ENCODE results near the gene RNF7. TPM values are rescaled to one million over a fixed set of nuclear protein-coding genes. Genes with fewer than 3 reads are reported as not detected.
A peak's percentile ranks its signal among the peaks of the same experiment; 100 is the strongest.

RNF7 gene
- polyA plus RNA-seq, 2 of the 4 experiments (the other 2 are of a cell fraction) = 84.1 to 147 TPM

DNA sequence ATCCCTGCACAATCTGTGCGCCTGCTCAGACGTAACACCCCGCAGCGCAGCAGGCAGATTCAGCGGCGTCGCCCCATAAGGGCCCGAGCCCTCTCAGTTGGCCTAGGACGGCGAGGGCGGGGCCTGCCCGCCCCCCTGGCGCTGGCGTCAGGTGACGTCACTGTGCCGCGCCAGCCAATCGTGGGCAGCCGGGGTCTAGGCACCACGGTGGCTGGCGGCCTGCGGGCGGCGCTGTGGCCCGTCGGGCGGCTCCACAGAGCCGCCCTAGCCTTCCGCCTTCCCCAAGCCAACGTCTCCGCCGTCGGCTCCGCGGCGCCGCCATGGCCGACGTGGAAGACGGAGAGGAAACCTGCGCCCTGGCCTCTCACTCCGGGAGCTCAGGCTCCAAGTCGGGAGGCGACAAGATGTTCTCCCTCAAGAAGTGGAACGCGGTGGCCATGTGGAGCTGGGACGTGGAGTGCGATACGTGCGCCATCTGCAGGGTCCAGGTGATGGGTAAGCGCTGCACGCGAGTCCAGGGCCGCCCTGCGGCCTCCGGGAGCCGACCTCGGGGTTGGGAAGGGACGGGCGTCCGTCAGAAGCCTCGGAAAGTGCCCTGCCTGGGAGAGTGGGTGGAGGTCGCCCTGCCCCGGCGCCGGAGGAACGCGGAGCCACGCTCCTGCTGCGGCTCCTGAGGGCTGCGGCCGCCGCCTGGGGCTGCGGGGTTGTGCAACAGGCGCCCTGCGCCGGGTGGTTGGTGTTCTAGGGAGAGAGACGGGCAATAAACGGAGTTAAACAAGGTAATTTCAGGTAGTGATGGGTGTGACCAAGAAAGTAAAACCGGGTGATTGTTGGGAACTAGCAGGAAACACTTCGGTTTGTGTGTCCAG, at the start of gene RNF7 (continued):
- TF ChIP-seq, protein P1, sequence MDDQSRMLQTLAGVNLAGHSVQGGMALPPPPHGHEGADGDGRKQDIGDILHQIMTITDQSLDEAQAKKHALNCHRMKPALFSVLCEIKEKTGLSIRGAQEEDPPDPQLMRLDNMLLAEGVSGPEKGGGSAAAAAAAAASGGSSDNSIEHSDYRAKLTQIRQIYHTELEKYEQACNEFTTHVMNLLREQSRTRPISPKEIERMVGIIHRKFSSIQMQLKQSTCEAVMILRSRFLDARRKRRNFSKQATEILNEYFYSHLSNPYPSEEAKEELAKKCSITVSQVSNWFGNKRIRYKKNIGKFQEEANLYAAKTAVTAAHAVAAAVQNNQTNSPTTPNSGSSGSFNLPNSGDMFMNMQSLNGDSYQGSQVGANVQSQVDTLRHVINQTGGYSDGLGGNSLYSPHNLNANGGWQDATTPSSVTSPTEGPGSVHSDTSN (IDR thresholded peaks at IDR 0.05) = no peak
- no peak for TF ChIP-seq HEYL (CRISPR knock-in tag; IDR thresholded peaks at IDR 0.05)
- no peak for TF ChIP-seq ZSCAN20 (CRISPR knock-in tag; IDR thresholded peaks at IDR 0.05)
- no peak for TF ChIP-seq NR3C1 (IDR thresholded peaks at IDR 0.05)
- no peak for TF ChIP-seq CHD2 (IDR thresholded peaks at IDR 0.05; ENCODE audit: low read length, partially characterized antibody)
- TF ChIP-seq FOSL2 (IDR thresholded peaks at IDR 0.05) = no peak
- peak; percentile 70 for TF ChIP-seq FOSL2 (CRISPR knock-in tag; IDR thresholded peaks at IDR 0.05)
- TF ChIP-seq, protein P2, sequence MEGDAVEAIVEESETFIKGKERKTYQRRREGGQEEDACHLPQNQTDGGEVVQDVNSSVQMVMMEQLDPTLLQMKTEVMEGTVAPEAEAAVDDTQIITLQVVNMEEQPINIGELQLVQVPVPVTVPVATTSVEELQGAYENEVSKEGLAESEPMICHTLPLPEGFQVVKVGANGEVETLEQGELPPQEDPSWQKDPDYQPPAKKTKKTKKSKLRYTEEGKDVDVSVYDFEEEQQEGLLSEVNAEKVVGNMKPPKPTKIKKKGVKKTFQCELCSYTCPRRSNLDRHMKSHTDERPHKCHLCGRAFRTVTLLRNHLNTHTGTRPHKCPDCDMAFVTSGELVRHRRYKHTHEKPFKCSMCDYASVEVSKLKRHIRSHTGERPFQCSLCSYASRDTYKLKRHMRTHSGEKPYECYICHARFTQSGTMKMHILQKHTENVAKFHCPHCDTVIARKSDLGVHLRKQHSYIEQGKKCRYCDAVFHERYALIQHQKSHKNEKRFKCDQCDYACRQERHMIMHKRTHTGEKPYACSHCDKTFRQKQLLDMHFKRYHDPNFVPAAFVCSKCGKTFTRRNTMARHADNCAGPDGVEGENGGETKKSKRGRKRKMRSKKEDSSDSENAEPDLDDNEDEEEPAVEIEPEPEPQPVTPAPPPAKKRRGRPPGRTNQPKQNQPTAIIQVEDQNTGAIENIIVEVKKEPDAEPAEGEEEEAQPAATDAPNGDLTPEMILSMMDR (IDR thresholded peaks at IDR 0.05) = peak; percentile 97
- TF ChIP-seq, protein P3, sequence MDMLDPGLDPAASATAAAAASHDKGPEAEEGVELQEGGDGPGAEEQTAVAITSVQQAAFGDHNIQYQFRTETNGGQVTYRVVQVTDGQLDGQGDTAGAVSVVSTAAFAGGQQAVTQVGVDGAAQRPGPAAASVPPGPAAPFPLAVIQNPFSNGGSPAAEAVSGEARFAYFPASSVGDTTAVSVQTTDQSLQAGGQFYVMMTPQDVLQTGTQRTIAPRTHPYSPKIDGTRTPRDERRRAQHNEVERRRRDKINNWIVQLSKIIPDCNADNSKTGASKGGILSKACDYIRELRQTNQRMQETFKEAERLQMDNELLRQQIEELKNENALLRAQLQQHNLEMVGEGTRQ (IDR thresholded peaks at IDR 0.05) = 0 out of 2 replicates have a peak, but pooled peaks have one; percentile 9
- TF ChIP-seq, protein P4, sequence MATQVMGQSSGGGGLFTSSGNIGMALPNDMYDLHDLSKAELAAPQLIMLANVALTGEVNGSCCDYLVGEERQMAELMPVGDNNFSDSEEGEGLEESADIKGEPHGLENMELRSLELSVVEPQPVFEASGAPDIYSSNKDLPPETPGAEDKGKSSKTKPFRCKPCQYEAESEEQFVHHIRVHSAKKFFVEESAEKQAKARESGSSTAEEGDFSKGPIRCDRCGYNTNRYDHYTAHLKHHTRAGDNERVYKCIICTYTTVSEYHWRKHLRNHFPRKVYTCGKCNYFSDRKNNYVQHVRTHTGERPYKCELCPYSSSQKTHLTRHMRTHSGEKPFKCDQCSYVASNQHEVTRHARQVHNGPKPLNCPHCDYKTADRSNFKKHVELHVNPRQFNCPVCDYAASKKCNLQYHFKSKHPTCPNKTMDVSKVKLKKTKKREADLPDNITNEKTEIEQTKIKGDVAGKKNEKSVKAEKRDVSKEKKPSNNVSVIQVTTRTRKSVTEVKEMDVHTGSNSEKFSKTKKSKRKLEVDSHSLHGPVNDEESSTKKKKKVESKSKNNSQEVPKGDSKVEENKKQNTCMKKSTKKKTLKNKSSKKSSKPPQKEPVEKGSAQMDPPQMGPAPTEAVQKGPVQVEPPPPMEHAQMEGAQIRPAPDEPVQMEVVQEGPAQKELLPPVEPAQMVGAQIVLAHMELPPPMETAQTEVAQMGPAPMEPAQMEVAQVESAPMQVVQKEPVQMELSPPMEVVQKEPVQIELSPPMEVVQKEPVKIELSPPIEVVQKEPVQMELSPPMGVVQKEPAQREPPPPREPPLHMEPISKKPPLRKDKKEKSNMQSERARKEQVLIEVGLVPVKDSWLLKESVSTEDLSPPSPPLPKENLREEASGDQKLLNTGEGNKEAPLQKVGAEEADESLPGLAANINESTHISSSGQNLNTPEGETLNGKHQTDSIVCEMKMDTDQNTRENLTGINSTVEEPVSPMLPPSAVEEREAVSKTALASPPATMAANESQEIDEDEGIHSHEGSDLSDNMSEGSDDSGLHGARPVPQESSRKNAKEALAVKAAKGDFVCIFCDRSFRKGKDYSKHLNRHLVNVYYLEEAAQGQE (IDR thresholded peaks at IDR 0.05) = no peak
- TF ChIP-seq EP300 (IDR thresholded peaks at IDR 0.05) = no peak
- TF ChIP-seq, protein P5, sequence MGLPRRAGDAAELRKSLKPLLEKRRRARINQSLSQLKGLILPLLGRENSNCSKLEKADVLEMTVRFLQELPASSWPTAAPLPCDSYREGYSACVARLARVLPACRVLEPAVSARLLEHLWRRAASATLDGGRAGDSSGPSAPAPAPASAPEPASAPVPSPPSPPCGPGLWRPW (IDR thresholded peaks at IDR 0.05) = no peak
- no peak for TF ChIP-seq HOXA7 (CRISPR knock-in tag; IDR thresholded peaks at IDR 0.05)
- TF ChIP-seq HDAC2 (IDR thresholded peaks at IDR 0.05) = no peak
- no peak for TF ChIP-seq NFE2L2 (conservative IDR thresholded peaks at IDR 0.05; ENCODE audit: low read length)
- TF ChIP-seq SREBF2 (IDR thresholded peaks at IDR 0.05) = no peak
- TF ChIP-seq, protein P6, sequence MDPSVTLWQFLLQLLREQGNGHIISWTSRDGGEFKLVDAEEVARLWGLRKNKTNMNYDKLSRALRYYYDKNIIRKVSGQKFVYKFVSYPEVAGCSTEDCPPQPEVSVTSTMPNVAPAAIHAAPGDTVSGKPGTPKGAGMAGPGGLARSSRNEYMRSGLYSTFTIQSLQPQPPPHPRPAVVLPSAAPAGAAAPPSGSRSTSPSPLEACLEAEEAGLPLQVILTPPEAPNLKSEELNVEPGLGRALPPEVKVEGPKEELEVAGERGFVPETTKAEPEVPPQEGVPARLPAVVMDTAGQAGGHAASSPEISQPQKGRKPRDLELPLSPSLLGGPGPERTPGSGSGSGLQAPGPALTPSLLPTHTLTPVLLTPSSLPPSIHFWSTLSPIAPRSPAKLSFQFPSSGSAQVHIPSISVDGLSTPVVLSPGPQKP (IDR thresholded peaks at IDR 0.05; ENCODE audit: low read depth, low read length) = no peak
- TF ChIP-seq MYC (IDR thresholded peaks at IDR 0.05; ENCODE audit: borderline replicate concordance, low read length) = peak; percentile 72; the same call in 1 of the 2 replicates
- TF ChIP-seq EHMT2 (IDR thresholded peaks at IDR 0.05; ENCODE audit: low read depth) = no peak
- TF ChIP-seq KDM1A (IDR thresholded peaks at IDR 0.05; ENCODE audit: low read depth) = no peak
- TF ChIP-seq RAD21 (conservative IDR thresholded peaks at IDR 0.05 in 1 of 2, IDR thresholded peaks at IDR 0.05 in 1 of 2) = peak; percentile 48 to 87; a peak in 4 of 5 replicates
